Measurements from ENCODE around the gene EME2.

Gene EME2

GRCh38 chr16:1766701-1767100 is 5.9 kb upstream of the EME2 start:
- no peak for DNase-seq (ENCODE audit: low read depth in 3 of 3)

GRCh38 chr16:1767116-1767994 is 5.3 kb upstream of the EME2 start:
- DNase-seq (ENCODE audit: low read depth in 3 of 3): no peak

- DNase-seq (ENCODE audit: low read depth in 3 of 3): no peak
These were observed 4.4 kb upstream of the EME2 start for GRCh38 chr16:1768061-1768766.

- DNase-seq (ENCODE audit: low read depth in 3 of 3): no peak
These were observed 3.7 kb upstream of the EME2 start for GRCh38 chr16:1768767-1769401.

DNA sequence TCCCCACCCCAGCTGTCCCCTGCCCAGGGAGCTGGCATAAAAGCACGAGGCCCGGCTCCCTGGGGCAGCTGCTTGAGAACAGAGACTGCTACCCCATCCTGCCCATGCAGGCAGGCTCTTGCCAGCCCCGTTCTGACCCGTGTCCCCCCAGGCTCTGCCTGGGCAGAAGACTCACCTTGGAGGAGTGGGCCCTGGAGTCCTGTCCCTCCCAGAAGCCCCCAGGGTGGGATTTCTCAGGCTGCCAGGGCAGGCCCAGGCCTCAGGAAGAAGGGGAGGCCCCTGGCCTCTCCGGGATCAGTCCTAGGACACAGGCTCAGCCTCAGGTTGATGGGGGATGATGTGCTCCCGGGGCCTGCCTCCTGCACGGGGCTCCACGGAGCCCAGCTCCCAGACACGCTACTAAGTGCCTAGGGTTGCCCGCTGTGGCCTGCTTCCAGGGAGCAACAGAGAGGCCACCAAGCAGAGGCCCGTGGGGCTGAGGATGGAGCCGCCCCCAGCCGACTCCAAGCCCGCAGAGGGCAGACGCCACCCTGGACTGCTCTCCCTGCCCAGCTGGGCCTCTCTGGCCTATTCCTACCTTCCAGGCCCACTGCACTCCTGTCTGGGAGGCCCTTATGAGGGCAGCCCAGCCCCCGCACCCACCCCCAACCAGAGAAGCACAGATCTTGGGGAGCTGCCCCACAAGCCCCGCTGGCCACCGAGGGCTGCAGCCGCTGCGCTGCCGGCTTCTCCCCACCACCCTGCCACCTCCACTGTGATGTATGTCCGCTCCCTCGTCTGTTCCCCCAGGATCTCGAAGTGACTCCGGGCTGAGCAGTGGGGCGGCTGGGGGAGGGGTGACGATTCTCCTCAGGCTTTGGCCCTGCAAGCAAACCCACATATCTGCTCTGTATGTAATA is 3.0 kb upstream of the EME2 start:
- no peak for DNase-seq (ENCODE audit: low read depth in 3 of 3)

DNA sequence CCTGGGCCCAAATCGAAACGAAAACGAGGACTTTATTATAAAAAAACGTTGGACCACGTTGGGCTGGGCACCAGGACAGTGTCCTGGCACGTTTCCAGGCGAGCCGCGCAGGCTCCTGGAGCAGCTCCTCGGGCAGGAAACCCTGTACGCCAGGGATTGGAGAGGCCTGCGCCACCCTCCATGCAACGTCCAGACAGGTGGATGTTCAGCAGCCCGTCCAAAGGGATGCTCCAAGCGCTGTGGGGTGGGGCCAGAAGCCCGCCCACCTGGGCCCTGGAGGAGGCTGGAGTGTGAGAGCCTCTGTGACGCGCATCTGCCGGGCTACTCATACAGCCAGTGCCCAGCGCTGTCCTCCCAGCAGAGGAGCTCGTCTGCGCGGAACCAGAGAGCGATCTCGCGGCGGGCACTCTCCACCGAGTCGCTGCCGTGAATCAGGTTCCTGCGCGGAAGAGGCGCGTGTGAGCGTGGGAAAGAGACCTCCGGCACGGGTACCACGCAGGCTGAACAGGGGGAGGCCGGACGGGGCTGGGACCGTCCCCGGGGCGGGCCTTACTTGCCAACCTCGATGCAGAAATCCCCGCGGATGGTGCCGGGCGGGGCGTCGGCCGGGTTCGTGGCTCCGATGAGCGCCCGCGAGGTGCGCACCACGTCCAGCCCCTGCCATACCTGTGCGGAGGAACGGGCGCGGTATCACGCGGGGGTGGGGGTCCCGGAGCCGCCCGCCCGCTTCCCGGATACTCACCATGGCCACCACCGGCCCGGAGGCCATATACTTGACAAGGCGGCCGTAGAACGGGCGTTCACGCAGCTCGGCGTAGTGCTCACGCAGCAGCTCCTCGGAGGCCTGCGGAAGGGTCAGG is 2.1 kb upstream of the EME2 start:
- peak in 1 of 3 experiments; percentile 61 for DNase-seq (ENCODE audit: low read depth in 3 of 3)

DNA sequence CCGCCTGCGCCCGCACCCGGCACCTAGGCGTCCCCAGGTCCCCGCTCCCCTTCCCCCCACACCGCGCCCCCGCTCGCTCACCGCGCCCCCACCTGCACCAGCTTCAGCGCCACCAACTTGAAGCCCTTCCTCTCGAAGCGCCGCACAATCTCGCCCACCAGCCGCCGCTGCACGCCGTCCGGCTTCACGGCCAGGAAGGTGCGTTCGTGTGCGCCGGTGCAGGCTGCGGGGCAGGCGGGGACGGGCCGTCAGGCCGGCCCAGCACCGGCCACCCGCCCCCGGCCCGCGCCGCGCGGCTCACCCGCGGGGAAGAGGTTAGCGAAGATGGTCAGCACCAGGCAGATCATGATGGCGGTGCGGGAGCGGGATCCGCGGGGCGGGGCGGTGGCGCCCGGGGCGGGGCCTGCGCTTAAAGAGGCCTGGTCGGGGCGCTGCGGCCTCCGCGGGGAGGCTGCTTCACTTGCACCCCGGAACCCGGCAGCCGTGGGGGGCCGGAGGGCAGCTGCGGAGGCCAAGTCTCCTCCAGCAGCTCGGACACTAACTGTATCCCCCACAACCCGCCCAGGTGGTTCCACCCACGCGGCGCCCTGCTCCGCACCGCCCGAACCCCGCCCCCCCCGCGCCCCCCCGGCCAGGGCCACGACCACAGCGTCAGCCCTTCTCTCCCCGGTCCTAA is 1.3 kb upstream of the EME2 start, which contains the start of gene NME3:
TSS of gene NME3 (minus strand) at position 356 of the 676 bp plus-strand sequence. CDS start at position 347, 9 bp downstream.
- DNase-seq (ENCODE audit: low read depth in 3 of 3): peak; percentile 48 to 81 (median 61)

- no peak for DNase-seq (ENCODE audit: low read depth in 3 of 3)
These were observed 697 bp upstream of the EME2 start for GRCh38 chr16:1771864-1772361.

- DNase-seq (ENCODE audit: low read depth in 3 of 3): peak; percentile 66 to 80 (median 68)
These were observed 495 bp downstream of the EME2 start, which contains the start of gene MRPS34 for GRCh38 chr16:1772908-1773702. MRPS34 (minus strand) TSS chr16:1773134; CDS start chr16:1773119, 15 bp downstream.

DNA sequence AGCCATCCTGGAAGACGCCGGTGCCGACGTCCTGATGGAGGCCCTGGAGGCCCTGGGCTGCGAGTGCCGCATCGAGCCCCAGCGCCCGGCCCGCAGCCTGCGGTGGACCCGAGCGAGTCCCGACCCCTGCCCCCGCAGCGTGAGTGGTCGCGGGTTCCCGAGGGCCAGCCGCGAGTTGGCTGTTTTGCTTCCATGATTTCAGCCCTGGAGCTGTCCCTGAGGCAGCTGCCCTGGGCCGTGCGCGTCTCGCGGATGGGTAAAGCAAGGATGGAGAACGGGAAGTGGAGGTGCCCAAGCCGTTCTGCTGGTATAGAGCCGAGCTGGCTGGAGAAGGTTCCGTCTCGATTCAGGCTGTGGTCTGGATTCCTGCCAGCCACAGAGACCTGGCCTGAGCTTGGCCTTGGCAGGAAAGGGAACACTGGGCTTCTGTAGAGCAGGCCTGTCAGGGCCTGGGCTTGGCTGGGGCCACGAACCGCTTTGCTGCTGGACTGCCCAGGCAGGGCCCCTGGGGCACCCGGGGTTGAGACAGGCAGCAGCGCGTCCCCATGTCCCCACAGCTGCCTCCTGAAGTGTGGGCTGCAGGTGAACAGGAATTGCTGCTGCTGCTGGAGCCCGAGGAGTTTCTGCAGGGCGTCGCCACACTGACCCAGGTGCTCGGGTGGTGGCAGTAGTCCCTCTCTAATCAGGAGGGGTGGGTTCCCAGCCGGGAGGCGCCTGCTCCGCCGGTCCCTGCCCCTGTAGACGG is 1.3 kb downstream of the EME2 start:
- DNase-seq (ENCODE audit: low read depth in 3 of 3): no peak

DNA sequence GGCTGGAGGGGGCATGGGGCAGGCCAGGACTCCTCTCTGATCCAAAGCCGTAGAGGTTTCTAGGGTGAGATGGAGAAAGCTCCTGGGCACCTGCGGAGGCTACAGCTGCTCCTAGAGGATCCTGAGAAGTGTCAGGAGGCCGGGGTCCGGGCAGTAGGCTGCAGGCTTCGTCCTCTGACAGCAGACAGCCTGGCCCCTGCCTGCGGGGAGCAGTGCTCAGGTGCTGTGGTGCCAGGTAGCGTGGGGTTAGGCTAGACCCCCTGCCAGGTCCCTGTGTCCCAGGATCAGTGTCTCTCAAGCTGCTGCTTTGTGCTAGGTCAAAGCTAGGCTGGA is 1.8 kb downstream of the EME2 start:
- DNase-seq (ENCODE audit: low read depth in 3 of 3): no peak

DNA sequence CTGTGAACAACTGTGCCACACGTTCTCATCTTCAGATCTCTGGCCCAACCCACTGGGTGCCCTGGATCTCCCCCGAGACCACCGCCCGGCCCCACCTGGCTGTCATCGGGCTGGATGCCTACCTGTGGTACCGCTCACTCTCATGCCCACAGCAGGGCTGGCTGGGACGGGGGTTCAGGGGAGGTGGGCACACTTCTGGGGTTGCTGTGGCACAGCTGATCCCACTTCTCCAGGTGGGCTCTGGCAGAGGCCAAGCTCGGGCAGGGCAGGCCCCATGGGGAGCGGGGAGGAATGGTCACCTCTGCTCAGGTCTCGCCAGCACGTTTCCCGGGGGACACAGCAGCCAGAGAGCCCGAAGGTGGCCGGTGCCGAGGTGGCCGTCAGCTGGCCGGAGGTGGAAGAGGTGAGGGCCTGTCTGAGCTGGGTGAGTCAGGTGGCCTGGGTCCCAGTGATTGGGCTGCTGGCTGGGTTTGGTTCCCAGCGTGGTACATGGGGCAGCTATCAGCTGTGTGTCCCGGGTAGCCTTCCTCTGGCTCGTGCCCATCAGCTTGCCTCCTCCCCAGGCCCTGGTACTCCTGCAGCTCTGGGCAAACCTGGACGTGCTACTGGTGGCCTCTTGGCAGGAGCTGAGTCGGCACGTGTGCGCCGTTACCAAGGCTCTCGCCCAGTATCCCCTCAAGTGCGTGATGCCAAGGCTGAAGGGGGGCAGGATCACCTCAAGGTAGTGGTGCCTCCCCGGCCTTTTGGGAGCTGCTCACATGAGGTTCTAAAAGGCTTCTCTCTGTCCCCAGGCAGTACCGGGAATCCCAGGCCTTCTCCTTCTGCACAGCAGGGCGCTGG is 2.6 kb downstream of the EME2 start:
- DNase-seq (ENCODE audit: low read depth in 3 of 3): no peak

DNA sequence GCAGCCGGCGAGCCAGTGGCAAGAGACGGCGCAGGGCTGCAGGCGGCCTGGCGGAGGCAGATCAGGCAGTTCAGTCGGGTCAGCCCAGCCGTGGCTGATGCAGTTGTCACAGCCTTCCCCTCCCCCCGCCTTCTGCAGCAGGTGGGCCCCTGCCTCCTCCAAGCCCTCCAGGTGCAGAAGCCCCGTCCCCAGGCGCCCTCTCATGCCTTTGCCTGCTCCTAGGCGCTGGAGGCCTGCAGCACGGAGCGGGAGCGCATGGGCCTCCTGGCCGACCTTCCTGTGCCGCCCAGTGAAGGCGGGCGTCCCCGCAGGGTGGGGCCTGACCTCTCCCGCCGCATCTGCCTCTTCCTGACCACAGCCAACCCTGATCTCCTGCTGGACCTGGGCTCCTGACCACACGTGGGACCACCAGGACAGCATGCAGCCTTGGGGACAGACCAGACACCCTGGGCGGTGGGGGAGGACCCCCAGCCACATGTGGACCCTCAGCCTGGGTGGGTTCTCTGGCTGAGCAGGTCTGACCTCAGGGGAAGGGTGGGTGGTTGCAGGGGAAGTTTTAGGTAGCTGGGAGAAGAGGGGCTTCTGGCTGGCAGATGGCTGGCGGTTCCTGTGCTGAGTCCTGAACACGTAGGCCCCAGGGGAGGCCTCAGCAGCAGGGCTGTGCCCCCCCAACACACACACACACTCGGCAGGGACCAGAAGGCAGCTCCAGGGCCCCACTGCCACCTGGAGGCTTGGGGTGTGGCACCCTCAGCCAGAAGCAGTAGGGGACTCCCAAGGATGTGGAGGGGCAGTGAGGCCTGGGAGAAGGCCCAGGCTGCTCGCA is 3.4 kb downstream of the EME2 start:
- DNase-seq (ENCODE audit: low read depth in 3 of 3): no peak

DNA sequence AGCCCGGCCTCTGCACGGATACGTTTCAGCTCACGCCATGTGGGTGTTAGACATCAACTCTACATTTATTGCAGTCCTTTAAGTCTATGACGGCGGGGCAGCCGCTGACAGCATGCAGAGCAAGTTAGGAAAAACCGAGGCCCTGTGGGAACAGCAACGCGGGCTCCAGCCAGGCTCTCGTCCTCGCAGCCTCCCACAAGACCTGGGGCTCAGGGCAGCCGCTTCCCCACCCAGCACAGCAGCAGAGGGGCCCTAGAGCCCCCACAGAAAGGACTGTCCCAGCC is 4.0 kb downstream of the EME2 start:
- no peak for DNase-seq (ENCODE audit: low read depth in 3 of 3)

- DNase-seq (ENCODE audit: low read depth in 3 of 3): no peak
These were observed 4.4 kb downstream of the EME2 start for GRCh38 chr16:1776991-1777374.

DNA sequence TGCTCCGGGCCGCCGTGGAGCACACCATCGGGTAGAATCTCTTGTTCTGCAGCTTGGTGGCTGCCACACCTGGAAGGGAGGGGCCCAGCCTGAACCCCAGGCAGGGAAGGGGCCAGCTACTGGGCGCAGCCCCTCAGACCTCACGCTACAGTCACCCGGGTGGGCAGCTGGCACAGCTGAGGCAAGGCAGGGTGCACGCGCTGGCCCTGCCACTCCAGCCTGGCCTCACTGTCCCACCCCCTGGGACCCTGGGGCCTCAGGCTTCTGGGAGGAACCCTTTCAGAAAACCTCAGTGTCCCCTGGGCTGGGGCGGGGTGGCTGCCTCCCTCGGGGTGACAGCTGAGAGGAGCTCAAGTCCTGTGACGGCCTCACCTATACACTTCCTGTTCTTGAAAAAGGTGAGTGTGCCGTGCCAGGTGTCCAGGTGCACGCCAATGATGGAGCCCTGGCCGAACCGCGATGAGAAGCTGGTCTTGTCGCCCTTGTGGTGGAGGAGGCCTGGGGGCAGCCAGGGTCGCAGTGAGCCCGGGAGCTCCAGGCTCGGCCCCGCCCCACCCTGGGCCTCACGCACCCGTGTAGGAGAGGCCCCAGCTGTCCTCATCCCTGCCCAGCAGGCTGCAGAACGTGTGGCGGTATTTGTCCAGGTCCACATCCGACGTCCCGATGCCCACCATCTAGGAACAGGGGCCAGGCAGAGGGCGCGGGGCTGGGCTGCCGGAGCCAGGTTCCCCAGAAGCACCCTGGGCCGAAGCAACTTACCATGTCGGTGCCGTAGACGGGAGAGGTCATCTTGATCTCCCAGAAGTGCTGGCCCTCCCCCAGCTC is 5.0 kb downstream of the EME2 start:
- no peak for DNase-seq (ENCODE audit: low read depth in 3 of 3)
